ENCODE data around the gene NOD2.
A peak's percentile ranks its signal among the peaks of the same experiment; 100 is the strongest.

The NOD2 gene

GRCh38 chr16:50692999-50693781 lies at the start of gene NOD2:
Gene NOD2 (plus strand): TSS chr16:50693606. CDS start chr16:50699496, 5,890 bp downstream.
- DNase-seq = peak; percentile 17
- in situ Hi-C loops (cut with HindIII; ENCODE audit: low pct_ligation_motif_present, low pct_unique_long_range_greater_than_20kb, low sequenced_read_pairs) = no loop called here

GRCh38 chr16:50644245-50644644 lies 49.2 kb upstream of the NOD2 start:
- in situ Hi-C loops (cut with HindIII; ENCODE audit: low pct_ligation_motif_present, low pct_unique_long_range_greater_than_20kb, low sequenced_read_pairs) = no loop called here
- no peak for DNase-seq

- peak; percentile 15 for DNase-seq
Observed at GRCh38 chr16:50644729-50645128, 48.7 kb upstream of the NOD2 start.

GRCh38 chr16:50645563-50646220 lies 47.7 kb upstream of the NOD2 start:
- in situ Hi-C loops (cut with HindIII; ENCODE audit: low pct_ligation_motif_present, low pct_unique_long_range_greater_than_20kb, low sequenced_read_pairs) = no loop called here

More at GRCh38 chr16:50644729-50645128, 48.7 kb upstream of the NOD2 start:
- in situ Hi-C loops (cut with HindIII; ENCODE audit: low pct_ligation_motif_present, low pct_unique_long_range_greater_than_20kb, low sequenced_read_pairs) = no loop called here

GRCh38 chr16:50646345-50646744 lies 47.1 kb upstream of the NOD2 start:
- in situ Hi-C loops (cut with HindIII; ENCODE audit: low pct_ligation_motif_present, low pct_unique_long_range_greater_than_20kb, low sequenced_read_pairs) = no loop called here
- no peak for DNase-seq

More at GRCh38 chr16:50645563-50646220, 47.7 kb upstream of the NOD2 start:
- no peak for DNase-seq

GRCh38 chr16:50651835-50652438 lies 41.5 kb upstream of the NOD2 start:
- in situ Hi-C loops (cut with HindIII; ENCODE audit: low pct_ligation_motif_present, low pct_unique_long_range_greater_than_20kb, low sequenced_read_pairs) = no loop called here

GRCh38 chr16:50652836-50653425 lies 40.5 kb upstream of the NOD2 start:
- DNase-seq = no peak
- in situ Hi-C loops (cut with HindIII; ENCODE audit: low pct_ligation_motif_present, low pct_unique_long_range_greater_than_20kb, low sequenced_read_pairs) = no loop called here

More at GRCh38 chr16:50651835-50652438, 41.5 kb upstream of the NOD2 start:
- DNase-seq = no peak

- in situ Hi-C loops (cut with HindIII; ENCODE audit: low pct_ligation_motif_present, low pct_unique_long_range_greater_than_20kb, low sequenced_read_pairs) = no loop called here
Observed at GRCh38 chr16:50653633-50654519, 39.5 kb upstream of the NOD2 start.

GRCh38 chr16:50655558-50656055 lies 37.8 kb upstream of the NOD2 start:
- in situ Hi-C loops (cut with HindIII; ENCODE audit: low pct_ligation_motif_present, low pct_unique_long_range_greater_than_20kb, low sequenced_read_pairs) = no loop called here
- DNase-seq = no peak

More at GRCh38 chr16:50653633-50654519, 39.5 kb upstream of the NOD2 start:
- DNase-seq = no peak

- DNase-seq = no peak
- in situ Hi-C loops (cut with HindIII; ENCODE audit: low pct_ligation_motif_present, low pct_unique_long_range_greater_than_20kb, low sequenced_read_pairs) = no loop called here
Observed at GRCh38 chr16:50657241-50657640, 36.2 kb upstream of the NOD2 start.

- in situ Hi-C loops (cut with HindIII; ENCODE audit: low pct_ligation_motif_present, low pct_unique_long_range_greater_than_20kb, low sequenced_read_pairs) = no loop called here
- no peak for DNase-seq
Observed at GRCh38 chr16:50659806-50660205, 33.6 kb upstream of the NOD2 start.

- in situ Hi-C loops (cut with HindIII; ENCODE audit: low pct_ligation_motif_present, low pct_unique_long_range_greater_than_20kb, low sequenced_read_pairs) = no loop called here
- DNase-seq = no peak
Observed at GRCh38 chr16:50662306-50662940, 31.0 kb upstream of the NOD2 start.

GRCh38 chr16:50664270-50664669 lies 29.1 kb upstream of the NOD2 start:
- in situ Hi-C loops (cut with HindIII; ENCODE audit: low pct_ligation_motif_present, low pct_unique_long_range_greater_than_20kb, low sequenced_read_pairs) = no loop called here

GRCh38 chr16:50665128-50665878 lies 28.1 kb upstream of the NOD2 start:
- in situ Hi-C loops (cut with HindIII; ENCODE audit: low pct_ligation_motif_present, low pct_unique_long_range_greater_than_20kb, low sequenced_read_pairs) = no loop called here

More at GRCh38 chr16:50664270-50664669, 29.1 kb upstream of the NOD2 start:
- DNase-seq = no peak

GRCh38 chr16:50666658-50667496 lies 26.5 kb upstream of the NOD2 start:
- DNase-seq = no peak
- in situ Hi-C loops (cut with HindIII; ENCODE audit: low pct_ligation_motif_present, low pct_unique_long_range_greater_than_20kb, low sequenced_read_pairs) = no loop called here

More at GRCh38 chr16:50665128-50665878, 28.1 kb upstream of the NOD2 start:
- peak; percentile 73 for DNase-seq
